GM19468 (cell line): ENCODE measurements around the gene SDK2.
A peak's percentile ranks its signal among the peaks of the same experiment; 100 is the strongest.

ENCODE experiments used
- ATAC-seq: cut with Tn5 transposase; IDR thresholded peaks from one replicate; pipeline ENCODE4 v1.9.1; 2021; ENCODE audit warnings: mild to moderate bottlenecking, moderate library complexity, moderate number of reproducible peaks; ENCODE audit not compliant: unreplicated experiment; ENCODE audit errors: extremely low read depth

SDK2 gene

DNA sequence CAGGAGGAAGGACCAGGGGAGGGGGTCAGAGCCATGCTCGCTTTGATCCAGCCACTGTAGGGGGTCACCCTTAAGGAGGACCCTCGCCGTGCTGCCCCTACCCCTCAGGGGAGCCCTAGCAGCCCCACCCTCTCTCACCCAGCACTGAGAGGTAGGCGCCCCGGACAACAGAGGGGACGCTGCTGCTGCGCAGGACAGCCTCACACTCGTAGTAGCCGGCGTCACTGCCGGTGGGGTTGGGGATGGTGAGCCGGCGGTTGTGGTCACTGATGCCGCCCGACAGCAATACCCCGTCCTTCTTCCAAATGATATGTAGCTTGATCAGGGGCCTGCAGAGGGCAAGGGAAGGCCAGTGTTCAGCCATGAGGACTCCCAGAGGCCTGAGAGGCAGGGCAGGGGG, 206.4 kb downstream of the SDK2 start:
- no peak for ATAC-seq

DNA sequence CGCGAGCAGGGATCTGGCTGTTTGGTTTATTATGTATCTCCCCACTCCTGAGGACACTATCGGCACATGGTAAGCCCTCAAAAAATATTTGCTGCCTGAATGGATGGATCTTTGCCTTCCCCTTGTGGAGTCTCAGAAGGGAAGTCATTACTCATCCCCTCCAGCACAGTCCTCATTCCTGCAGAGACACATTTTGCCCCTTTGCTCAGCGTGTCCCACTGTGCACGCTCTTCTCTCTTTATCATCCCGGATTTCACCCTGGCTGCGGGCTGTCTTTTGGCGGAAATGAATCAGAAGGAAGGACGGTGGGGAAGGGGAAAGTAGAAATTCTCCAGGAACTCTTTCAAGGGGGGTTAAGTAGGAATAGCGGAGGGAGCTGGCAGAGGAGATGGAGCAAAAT, 207.3 kb downstream of the SDK2 start:
- no peak for ATAC-seq

DNA sequence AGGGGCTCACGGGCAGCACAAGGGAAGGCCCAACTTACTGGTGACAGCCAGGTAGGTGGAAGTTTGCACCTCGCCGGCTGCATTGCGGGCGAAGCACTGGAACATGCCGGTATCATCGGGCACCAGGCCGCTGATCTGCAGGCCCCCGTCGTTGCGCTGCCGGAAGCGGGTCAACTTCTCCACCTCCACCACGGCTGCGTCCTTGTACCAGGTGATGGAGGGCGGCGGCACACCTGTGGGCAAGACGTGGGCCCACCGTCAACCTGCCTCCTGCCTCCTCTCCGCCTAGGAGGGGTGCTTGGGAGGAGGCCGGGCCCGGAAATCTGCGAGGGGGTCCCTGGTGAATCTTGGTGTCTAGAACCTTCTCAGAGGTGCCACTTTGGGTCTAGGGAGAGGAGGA, 208.8 kb downstream of the SDK2 start:
- no peak for ATAC-seq

DNA sequence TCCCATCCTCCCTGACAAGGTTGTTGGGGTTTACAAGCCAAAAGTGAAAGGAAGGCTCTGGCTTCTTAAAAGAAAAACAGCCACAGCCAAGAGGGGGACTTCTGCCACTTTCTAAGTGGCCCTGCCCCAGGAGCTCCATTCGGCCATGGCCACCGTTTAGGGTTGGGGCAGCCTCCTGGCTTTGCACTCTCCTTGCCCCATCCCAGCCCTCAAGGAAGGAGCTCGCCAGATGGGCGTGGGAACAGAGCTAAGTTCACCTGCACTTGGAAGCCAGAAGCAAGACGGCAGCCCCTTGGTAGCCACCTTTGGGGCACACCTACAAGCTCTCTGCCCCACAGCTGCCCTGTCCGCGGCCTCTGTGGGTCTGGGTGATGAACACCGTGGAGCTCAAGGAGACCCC, 210.1 kb downstream of the SDK2 start:
- ATAC-seq = no peak

DNA sequence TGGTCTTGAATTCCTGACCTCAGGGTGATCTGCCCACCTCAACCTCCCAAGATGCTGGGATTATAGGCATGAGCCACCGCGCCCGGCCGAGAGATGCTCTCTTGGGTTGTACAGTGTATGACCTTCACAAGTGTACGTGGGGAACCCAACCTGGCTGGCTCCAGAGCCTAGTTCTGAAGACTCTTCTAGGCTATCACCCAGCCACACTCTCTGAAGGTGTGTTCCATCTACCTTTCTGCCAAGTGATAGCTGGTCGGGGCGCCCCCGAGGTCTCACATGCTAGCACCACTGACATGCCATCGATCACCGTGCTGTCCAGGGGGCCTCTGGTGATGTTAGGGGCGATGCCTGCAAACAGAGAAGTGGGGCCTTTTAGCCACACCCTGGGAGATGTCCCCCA, 210.7 kb downstream of the SDK2 start:
- no peak for ATAC-seq

DNA sequence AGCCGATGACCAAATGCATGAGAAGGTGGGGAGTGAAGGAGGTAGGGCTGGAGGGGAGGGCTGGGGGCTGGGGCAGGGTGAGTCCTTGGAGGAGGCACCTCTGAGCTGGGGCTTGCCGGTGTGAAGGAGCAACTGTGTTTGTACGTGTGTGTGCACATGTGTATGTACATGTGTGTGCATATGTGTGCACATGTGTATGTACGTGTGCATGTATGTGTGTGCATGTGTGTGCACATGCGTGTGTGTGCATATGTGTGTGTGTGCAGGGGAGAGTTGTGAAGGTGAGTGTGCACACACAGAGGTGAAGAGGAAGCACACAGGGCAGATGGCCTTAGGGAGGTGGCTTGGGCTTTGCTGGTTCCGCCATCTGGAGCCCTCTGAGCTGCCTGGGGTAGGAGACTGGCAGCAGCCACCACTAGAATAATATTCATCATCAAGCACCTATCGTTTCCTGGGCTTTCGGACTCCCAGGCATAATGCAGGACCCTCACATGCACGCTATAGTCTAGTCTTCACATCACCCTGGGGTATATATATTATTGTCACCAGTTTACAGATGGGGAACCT, 211.5 kb downstream of the SDK2 start:
- ATAC-seq = no peak

DNA sequence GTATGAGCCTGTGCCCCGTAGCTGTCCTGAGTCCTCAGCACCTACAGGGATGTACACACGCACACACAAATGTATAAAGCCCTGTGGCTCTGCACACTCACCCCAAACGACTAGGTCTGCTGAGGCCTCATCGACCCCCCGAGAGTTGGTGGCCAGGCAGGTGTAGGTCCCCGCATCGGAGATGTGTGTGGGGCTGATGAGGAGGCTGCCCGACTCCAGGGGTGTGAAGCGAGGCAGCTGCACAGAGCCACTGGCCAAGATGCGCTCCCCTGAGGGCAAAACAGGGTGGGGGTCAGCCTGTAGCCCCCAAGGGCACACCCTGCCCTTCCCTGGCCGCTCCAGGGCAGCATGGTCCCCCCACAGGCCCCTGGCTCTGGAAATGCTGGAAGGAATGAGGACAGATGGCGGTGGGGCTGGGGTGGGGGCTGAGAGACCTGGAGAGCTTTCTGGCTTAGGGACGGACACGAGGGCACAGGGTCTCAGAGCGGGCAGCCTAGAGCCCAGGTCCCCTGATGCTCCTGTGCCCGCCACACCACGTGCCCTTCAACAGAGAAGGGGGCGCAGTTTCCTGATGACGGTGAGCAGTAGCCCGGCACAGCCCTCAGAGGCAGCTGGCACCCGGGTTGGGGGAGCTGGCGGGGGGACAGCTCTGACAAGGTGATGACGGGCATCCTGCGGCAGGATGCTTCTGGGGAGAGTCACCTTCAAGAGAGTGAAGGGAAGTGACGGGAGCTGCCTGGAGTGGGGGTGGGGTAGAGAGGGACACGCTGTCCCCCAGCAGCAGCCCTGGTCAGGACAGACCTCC, 212.6 kb downstream of the SDK2 start:
- ATAC-seq = no peak

DNA sequence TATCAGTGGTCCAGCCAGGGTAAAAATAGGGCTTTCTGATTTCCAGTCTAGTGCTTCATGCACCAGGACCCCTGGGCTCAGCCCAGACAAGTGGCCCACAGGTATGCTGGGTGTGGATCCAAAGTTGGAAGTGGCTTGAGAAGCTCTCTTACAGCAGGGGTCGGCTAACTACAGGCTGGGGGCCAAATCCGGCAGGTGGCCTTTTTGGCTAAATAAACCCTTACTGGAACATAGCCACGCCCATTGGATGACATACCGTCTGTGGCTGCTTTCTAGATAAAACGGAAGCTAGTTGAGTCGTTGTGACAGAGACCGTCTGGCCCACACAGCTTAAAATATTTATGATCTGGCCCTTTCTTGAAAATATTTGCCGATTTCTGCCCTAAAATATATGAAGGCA, 213.4 kb downstream of the SDK2 start:
- ATAC-seq = no peak

DNA sequence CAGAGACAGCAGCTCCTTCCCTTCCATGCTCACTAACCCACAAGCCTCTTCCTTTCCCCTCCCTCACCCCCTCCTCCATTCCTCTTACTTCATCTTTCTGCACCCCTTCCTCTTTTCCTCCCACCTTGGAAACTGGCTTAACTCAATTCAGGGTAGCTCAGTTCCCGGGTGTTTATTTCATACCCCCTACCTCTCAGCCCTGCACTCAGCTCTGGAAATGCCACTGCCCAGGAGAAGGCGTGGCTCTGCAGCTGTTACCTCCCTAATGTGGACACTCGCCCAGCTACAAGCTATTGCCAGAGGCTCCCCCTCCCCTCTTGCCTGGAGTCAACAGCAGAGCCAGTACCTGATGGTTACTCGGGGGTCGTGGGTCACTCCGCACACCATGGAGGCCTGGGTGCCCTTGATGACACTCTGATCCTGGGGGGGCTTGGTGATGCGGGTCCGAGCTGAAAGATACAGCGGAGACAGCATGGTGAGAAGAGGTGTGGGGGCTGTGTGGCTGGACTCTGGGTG, 214.0 kb downstream of the SDK2 start:
- no peak for ATAC-seq

DNA sequence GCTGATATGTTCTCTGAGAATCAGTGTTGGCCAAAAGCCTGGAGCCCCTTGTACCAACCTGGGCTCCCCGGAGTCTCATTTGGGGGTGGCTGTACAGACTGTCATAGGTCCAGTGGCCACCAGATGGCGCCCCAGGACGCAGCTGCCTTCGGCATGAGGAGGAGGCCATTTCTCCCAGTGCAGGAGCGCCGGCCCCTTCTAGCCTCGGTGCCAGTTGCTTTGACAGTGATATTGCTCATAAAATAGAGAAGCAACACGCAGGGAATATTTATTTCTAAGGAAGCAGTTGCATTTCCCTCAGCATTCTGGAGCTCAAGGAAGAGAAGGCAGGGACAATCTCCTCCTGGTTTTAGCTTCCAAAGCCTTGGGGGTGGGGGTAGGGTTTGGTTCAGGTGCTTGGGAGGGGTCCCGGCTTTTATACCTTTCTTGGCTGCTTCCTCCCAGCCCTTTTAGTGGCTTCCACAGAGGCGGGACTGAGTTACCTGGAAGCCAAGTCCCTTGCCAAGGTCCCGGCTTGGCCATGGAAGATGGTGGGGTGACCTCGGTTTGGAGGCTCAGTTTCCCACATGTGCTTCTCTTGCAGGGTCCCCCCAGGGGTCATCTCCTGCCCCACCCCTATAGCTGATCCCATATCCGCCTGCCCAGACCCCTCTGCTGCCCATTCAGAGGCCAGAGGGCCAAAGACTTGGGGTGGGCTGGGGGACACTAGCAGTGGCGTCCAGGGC, 214.6 kb downstream of the SDK2 start:
- peak; percentile 91 for ATAC-seq

DNA sequence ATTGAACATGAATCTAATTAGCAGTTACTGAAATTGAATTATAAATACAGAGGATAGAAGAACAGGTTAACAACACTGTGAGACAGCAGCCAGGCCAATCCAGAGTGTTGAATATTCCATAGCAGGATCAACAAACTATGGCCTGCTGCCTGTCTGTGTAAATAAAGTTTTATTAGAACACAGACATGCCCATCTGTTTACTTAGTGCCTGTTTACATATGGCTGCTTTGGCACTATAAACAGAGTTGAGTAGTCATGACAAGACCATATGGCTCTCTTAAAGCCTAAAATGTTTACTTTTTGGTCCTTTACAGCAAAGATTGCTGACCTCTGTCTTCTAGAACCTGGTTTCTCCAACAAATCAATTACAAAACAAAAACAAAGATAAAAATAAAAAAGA, 217.0 kb downstream of the SDK2 start:
- no peak for ATAC-seq

DNA sequence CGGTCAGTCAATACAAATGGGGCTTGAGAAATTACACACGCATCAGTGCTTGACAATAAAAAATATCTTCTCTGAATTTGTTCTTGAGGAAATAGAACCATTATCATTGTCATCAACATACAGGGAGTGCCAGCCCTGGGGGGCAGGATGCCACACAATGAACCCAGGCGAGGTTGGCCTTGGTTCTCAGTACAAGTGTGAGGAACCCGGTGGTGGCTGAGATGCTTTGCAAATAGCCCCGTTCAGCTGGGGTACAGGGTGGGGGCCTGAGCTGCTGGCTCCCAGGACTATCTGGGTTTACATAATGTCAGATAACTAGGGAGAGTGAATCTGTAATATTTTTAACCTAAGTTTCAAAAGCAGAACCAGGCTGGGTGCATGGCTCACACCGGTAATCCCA, 219.7 kb downstream of the SDK2 start:
- no peak for ATAC-seq

DNA sequence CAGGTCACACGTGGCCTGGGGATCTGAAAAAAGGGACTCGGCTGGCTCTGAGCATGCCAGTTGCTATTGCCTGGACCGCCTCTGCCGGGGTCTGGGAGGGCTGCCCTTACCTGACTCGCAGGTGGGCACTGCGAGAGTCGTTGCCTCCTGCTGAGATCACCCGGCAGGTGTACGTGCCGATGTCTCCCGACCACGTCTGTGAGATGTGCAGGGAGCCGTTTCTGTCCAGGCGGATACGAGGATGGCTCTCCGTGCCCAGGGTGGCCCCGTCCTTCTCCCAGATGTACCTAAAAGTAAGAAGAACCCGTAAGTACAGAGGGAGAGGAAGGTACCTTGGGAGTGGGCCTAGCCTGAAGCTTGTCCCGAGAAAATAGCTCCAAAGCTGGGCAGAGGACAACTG, 220.4 kb downstream of the SDK2 start:
- no peak for ATAC-seq

DNA sequence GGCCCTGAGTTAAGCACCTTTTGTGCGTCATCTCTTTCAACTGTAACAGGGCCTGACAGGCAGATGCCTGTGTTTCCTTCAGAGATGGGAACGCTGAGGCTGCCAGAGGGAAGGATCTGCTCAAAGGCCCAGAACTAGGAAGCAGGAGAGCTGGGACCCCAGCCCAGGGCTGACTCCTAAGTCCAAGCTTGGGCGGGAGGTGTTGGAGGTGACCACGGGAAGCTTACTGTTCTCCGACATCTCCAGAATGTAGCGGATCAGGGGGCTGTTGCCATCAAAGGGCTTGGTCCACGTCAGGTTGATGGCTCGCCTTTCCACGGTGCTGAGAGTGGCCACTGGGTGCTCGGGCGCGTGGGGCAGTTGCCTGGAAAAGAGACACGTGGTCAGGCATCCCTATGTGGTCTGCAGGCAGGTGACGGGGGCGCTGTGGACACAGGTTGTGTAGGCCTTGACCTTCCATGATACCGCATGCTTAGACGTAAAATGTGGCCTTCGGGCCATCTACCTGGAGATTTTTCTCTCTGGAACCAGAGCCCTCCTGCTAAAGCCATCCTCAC, 221.0 kb downstream of the SDK2 start:
- no peak for ATAC-seq

DNA sequence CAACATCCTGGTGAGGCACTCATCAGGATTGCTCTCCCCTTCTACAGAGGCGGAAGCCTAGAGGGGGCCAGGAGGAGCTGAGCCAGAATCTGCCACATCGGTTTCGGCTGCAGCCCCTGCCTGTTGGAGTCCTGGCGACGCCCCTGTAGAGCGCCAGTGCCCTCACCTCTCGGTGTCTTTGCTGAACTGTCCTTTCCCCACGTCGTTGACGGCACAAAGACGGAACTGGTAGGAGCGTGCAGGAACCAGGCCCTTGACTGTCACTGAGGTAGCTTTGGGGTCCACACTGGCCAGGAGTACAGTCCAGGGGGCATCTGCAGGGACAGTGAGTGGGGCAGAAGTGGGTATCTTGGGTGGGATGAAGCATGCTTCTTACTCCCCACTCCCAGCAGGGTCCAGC, 222.1 kb downstream of the SDK2 start:
- no peak for ATAC-seq

DNA sequence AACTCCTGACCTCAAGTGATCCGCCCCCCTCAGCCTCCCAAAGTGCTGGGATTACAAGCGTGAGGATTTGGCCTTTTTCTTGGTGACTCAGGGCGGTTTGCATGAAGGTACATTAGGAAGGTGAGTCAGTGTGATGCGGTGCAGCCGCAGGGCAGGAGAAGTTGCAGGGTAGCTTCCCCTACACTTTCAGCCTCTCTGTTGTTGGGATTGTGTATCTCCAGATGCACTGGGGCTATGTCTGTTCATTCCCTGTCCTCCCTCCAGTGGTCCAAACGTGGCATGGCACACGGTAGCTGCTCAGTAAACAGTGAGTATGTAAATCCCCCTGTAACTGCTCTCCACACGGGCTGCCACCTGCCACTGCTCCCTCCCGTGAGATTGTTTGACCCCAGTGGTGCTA, 223.3 kb downstream of the SDK2 start:
- no peak for ATAC-seq

DNA sequence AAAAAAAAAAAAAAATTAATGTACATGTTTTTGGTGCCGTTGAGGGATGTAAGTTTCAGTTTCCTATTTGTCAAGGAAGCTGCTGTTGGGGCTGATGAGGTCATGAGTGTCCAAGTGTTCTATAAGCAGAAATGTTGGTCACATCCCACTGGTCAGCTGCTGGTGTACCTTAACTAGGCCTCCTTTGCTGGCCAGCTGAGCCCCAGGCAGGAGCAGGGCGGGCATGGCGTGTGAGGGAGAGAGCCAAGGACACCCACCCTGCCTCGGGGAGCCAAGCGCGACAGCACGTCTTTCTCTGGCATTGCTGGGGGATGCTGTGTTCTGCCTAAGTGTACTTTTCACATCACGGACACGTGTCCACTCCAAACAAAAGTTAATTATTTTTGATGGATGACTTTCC, 224.4 kb downstream of the SDK2 start:
- no peak for ATAC-seq

DNA sequence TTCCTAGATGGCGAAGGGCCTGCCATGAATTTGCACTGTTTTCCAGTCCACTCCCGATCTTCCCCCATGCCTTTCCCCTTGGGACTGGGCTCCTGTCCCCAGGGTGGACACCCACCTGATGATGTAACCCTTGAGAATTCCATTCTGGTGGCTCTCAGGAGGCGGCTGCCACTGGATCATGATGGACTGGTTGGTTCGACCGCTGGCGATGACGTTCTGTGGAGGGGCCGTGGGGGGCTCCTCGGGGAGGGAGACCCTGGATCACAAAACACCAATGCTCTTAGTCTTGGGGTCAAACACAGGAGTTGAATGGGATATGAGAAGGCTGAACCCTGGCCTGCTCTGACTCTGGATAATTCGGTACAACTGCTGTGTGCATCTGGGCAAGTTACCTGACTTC, 225.2 kb downstream of the SDK2 start:
- ATAC-seq = no peak

DNA sequence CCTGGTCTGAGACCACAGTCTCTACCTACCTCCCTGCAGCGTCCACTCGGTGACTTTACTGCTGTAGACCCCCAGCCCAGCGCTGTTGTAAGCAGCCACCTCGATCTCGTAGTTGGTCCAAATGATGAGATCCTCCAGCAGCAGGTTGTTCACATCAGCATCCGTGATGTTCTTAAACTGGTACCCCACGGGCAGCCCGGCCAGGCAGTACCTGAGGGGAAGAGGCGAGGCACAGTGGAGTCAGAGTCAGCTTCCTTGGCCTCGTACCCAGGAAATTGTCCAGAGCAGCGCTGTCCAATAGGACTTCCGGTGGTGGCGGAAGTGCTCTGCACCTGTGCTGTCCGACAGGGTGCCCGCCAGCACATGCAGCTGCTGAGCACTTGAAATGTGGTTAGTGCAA, 228.5 kb downstream of the SDK2 start:
- ATAC-seq = no peak

DNA sequence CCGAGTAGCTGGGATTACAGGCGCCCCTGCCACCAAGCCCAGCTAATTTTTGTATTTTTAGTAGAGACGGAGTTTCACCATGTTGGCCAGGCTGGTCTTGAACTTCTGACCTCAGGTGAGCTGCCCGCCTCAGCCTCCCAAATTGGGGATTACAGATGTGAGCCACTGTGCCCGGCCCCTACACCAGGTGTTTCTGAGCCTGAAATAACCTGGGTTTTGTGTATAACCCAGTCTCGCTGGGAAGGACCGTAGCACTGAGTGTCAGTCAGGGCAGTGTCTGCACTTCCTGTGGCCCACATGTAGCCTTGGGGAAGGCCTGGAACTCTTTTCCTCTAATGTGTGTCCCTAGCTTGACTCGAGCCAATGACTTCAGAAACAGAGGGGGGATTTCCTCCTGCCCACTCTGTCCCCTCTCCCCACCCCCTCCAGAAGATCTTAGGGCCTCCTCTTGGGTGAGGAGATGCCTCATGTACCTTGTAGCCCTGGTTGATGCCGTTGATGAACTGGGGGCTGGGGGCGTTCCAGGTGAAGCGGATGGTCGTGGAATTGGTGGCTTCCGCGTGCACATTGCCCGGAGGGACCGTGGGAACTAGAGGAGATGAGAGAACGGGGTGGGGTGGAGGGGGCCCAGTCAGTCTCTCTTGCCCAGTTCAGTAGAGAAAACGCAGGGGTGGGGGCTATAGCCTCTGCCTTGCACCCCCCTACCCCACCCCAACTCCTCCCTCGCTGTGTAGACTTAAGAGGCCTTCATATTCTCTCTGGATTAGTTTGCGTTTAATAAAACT, 229.9 kb downstream of the SDK2 start:
- ATAC-seq = no peak
